Measurements from ENCODE around the gene TSC22D4. TPM values are rescaled to one million over a fixed set of nuclear protein-coding genes. Genes with fewer than 3 reads are reported as not detected.

TSC22D4 gene
- total RNA-seq, 2 experiments from 2014 or later: 34.6 to 36.5 TPM

DNA sequence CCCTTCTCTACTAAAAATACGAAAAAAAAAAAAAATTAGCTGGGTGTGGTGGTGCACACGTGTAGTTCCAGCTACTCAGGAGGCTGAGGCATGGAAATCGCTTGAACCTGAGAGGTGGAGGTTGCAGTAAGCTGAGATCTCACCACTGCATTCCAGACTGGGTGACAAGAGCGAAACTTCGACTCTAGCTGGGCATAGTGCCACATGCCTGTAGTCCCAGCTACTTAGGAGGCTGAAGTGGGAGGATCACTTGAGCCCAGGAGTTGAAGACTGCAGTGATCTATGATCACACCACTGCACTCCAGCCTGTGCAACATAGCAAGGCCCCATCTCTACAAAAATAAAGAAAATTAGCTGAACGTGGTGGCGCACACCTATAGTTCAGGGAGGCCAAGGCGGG is 13.7 kb downstream of the TSC22D4 start:
- Histone ChIP-seq H3K4me1 (ENCODE audit: insufficient read depth, low read length) (peaks cover 18% of the 10 kb centered on the region), H3K4me3 (ENCODE audit: low read length) (no peak overlapping the region), H3K9me3 (ENCODE audit: control insufficient read depth in 1 of 2, insufficient read depth in 1 of 2, low read length in 2 of 2) (no peaks in the 10 kb centered on the region), H3K27ac (ENCODE audit: low read depth in 1 of 2, low read length in 2 of 2) (no peak overlapping the region), H3K36me3 (ENCODE audit: insufficient read depth, low read length) (peaks cover 67% of the 10 kb centered on the region), H3K27me3 (ENCODE audit: control insufficient read depth in 1 of 2, insufficient read depth in 2 of 2, low read length in 2 of 2) (no peaks in the 10 kb centered on the region)
- Mint-ChIP-seq H3K4me1 (ENCODE audit: low read depth) (peaks cover 11% of the 10 kb centered on the region), H3K36me3 (ENCODE audit: low read depth) (peaks cover 65% of the 10 kb centered on the region), H3K4me3 (no peak overlapping the region), H3K27ac (no peak overlapping the region), H3K27me3 (no peaks in the 10 kb centered on the region), H3K9me3 (no peaks in the 10 kb centered on the region)
- POLR2A ChIA-PET: interaction anchor here (0.8 to 2.1 kb wide), 4 partner anchors 10 to 317 kb away, joined by 3 to 7 read pairs (median 4); partner anchors contain the start of genes LAMTOR4 and PPP1R35
- intact Hi-C loops (cut with DNase I, micrococcal nuclease): loop anchor here in 1 of 2 experiments (10.0 kb wide), 1 partner anchor 590 kb away; no protein-coding TSS in a partner anchor
- no peak for DNase-seq
- CTCF ChIA-PET: interaction anchor here (0.7 to 1.2 kb wide), 2 partner anchors 95 to 261 kb away, joined by 3 to 9 read pairs; no protein-coding TSS in a partner anchor
- no peak for ATAC-seq (ENCODE audit: poor library complexity)
- TF ChIP-seq, protein P1, sequence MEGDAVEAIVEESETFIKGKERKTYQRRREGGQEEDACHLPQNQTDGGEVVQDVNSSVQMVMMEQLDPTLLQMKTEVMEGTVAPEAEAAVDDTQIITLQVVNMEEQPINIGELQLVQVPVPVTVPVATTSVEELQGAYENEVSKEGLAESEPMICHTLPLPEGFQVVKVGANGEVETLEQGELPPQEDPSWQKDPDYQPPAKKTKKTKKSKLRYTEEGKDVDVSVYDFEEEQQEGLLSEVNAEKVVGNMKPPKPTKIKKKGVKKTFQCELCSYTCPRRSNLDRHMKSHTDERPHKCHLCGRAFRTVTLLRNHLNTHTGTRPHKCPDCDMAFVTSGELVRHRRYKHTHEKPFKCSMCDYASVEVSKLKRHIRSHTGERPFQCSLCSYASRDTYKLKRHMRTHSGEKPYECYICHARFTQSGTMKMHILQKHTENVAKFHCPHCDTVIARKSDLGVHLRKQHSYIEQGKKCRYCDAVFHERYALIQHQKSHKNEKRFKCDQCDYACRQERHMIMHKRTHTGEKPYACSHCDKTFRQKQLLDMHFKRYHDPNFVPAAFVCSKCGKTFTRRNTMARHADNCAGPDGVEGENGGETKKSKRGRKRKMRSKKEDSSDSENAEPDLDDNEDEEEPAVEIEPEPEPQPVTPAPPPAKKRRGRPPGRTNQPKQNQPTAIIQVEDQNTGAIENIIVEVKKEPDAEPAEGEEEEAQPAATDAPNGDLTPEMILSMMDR (IDR thresholded peaks at IDR 0.05): no peak

DNA sequence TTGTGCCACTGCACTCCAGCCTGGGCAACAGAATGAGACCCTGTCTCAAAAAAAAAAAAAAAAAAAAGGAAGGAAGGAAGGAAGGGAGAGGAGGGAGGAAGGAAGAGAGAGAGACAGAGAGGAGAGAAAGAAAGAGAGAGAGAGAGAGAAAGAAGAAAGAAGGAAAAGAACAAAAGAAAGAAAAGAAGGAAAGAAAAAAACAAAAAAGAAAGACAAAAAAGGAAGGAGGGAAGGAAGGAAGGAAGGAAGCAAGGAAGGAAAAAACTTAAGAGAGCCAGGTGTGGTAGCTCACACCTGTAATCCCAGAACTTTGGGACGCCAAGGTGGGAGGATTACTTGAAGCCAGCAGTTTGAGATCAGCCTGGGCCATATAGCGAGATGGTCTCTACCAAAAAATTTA is 14.2 kb downstream of the TSC22D4 start:
- intact Hi-C loops (cut with DNase I, micrococcal nuclease): loop anchor here in 1 of 2 experiments (10.0 kb wide), 1 partner anchor 590 kb away; no protein-coding TSS in a partner anchor
- TF ChIP-seq, protein P1 (IDR thresholded peaks at IDR 0.05): no peak
- ATAC-seq (ENCODE audit: poor library complexity) (no peak), DNase-seq (no peak)
- no peak overlapping the region for H3K27ac ChIP-seq (ENCODE audit: low read depth in 1 of 2, low read length in 2 of 2)
- peaks cover 64% of the 10 kb centered on the region for H3K36me3 ChIP-seq (ENCODE audit: insufficient read depth, low read length)
- H3K9me3 ChIP-seq (ENCODE audit: control insufficient read depth in 1 of 2, insufficient read depth in 1 of 2, low read length in 2 of 2): no peaks in the 10 kb centered on the region
- H3K36me3 Mint-ChIP-seq (ENCODE audit: low read depth): peaks cover 60% of the 10 kb centered on the region
- H3K27me3 ChIP-seq (ENCODE audit: control insufficient read depth in 1 of 2, insufficient read depth in 2 of 2, low read length in 2 of 2): no peaks in the 10 kb centered on the region
- ChIA-PET POLR2A (interaction anchor here (1.1 to 2.1 kb wide), 3 partner anchors 9 to 31 kb away, joined by 4 to 7 read pairs (median 5); partner anchors contain the start of gene PPP1R35), CTCF (interaction anchor here (0.7 to 1.2 kb wide), 2 partner anchors 95 to 261 kb away, joined by 3 to 9 read pairs; no protein-coding TSS in a partner anchor)
- no peaks in the 10 kb centered on the region for H3K27me3 Mint-ChIP-seq
- no peak overlapping the region for H3K4me3 Mint-ChIP-seq
- H3K4me1 ChIP-seq (ENCODE audit: insufficient read depth, low read length): peaks cover 18% of the 10 kb centered on the region
- no peak overlapping the region for H3K4me3 ChIP-seq (ENCODE audit: low read length)
- H3K4me1 Mint-ChIP-seq (ENCODE audit: low read depth): peaks cover 6% of the 10 kb centered on the region
- no peaks in the 10 kb centered on the region for H3K9me3 Mint-ChIP-seq
- H3K27ac Mint-ChIP-seq: no peak overlapping the region

DNA sequence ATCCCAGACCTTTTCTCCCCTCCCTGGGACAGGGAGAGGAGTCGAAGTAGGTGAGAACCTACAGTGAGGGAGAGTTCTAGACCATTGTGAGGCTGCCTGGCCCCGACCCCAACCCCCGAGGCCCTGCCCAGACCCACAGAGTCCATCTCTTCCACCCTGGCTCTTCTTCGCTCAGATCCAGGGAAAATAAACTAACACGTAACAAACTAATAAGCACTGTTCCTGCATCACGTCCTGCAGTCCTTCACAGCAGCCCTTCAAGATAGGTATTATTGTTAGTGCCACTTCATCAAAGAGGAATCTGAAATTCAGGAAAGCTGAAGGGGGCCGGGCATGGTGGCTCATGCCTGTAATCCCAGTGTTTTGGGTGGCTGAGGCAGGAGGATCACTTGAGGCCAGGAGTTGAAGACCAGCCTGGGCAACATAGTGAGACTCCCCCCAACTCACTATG is 14.8 kb downstream of the TSC22D4 start, which contains the start of gene SPACDR:
Gene SPACDR (minus strand): TSS at position 51 of the 451 bp plus-strand sequence. CDS start 235 bp downstream, outside the sequence.
- H3K9me3 ChIP-seq (ENCODE audit: control insufficient read depth in 1 of 2, insufficient read depth in 1 of 2, low read length in 2 of 2): no peaks in the 10 kb centered on the region
- intact Hi-C loops (cut with DNase I, micrococcal nuclease): loop anchor here in 1 of 2 experiments (10.0 kb wide), 1 partner anchor 591 kb away; no protein-coding TSS in a partner anchor

More for the DNA sequence above, 14.8 kb downstream of the TSC22D4 start, which contains the start of gene SPACDR:
- Mint-ChIP-seq H3K9me3 (no peaks in the 10 kb centered on the region), H3K4me1 (ENCODE audit: low read depth) (peaks cover 3% of the 10 kb centered on the region), H3K27me3 (no peaks in the 10 kb centered on the region), H3K4me3 (no peak within 1 kb of the TSS), H3K36me3 (ENCODE audit: low read depth) (peaks cover 61% of the 10 kb centered on the region), H3K27ac (no peak within 1 kb of the TSS)
- ChIA-PET CTCF (interaction anchor here (1.2 kb wide), 1 partner anchor 96 kb away, joined by 9 read pairs; no protein-coding TSS in a partner anchor), POLR2A (interaction anchor here (1.1 to 2.0 kb wide), 3 partner anchors 9 to 31 kb away, joined by 3 to 5 read pairs (median 4); no protein-coding TSS in a partner anchor)
- DNase-seq (no peak), ATAC-seq (ENCODE audit: poor library complexity) (no peak)
- Histone ChIP-seq H3K4me3 (ENCODE audit: low read length) (no peak within 1 kb of the TSS), H3K4me1 (ENCODE audit: insufficient read depth, low read length) (peaks cover 13% of the 10 kb centered on the region), H3K27me3 (ENCODE audit: control insufficient read depth in 1 of 2, insufficient read depth in 2 of 2, low read length in 2 of 2) (no peaks in the 10 kb centered on the region), H3K27ac (ENCODE audit: low read depth in 1 of 2, low read length in 2 of 2) (no peak within 1 kb of the TSS), H3K36me3 (ENCODE audit: insufficient read depth, low read length) (peaks cover 63% of the 10 kb centered on the region)
- TF ChIP-seq, protein P1 (IDR thresholded peaks at IDR 0.05): no peak

Data from CD4-positive, alpha-beta T cell (primary cell).